Measurements from ENCODE around the gene HLA-DQA1.
"Not testable (repeated sequence)": the region's sequence is repeated elsewhere in the genome, so short reads cannot be mapped to it uniquely, and the experiment has no call there.

HLA-DQA1 gene

GRCh38 chr6:32637219-32637880, at the start of gene HLA-DQA1:
TSS of gene HLA-DQA1 (plus strand) at chr6:32637406. CDS start at chr6:32637459, 53 bp downstream.
- DNase-seq = no peak

DNA sequence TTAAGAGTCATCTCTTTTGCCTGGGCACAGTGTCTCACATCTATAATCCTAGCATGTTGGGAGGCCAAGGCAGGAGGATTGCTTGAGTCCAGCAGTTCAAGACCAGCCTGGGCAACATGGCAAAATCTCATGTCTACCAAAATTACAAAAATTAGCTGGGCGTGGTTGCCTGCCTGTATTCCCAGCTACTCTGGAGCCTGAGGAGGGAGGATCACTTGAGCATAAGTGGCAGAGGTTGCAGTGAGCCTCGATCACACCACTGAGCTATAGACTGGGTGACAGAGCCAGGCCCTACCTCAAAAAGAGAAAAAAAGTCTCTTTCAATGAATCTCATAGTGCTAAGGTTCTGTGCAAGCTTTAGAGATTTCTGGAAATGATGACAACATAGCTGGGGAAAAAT, 49.0 kb upstream of the HLA-DQA1 start:
- DNase-seq = no peak

- peak; percentile 37 for DNase-seq
Observed at GRCh38 chr6:32589596-32590449, 47.4 kb upstream of the HLA-DQA1 start, which contains the start of gene HLA-DRB1. TSS of gene HLA-DRB1 (minus strand) at chr6:32589848. CDS start at chr6:32589742, 106 bp downstream.

DNA sequence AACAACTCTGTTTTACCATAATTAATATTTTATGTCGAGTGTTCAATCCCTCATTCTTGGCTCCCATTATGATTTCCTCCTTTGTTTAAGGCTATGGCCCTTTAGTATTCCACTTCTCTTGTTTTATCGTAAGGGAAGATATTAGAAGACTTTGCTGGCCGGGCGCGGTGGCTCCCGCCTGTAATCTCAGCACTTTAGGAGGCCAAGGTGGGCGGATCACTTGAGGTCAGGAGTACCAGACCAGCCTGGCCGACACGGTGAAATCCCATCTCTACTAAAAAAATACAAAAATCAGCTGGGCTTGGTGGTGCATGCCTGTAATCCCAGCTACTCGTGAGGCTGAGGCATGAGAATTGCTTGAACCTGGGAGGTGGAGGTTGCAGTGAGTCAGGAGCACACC, 46.5 kb upstream of the HLA-DQA1 start:
- DNase-seq = not testable (repeated sequence)

GRCh38 chr6:32597024-32597423, 40.2 kb upstream of the HLA-DQA1 start:
- no peak for DNase-seq

- no peak for DNase-seq
Observed at GRCh38 chr6:32602383-32602782, 34.8 kb upstream of the HLA-DQA1 start.

- DNase-seq = no peak
Observed at GRCh38 chr6:32603222-32603621, 34.0 kb upstream of the HLA-DQA1 start.

DNA sequence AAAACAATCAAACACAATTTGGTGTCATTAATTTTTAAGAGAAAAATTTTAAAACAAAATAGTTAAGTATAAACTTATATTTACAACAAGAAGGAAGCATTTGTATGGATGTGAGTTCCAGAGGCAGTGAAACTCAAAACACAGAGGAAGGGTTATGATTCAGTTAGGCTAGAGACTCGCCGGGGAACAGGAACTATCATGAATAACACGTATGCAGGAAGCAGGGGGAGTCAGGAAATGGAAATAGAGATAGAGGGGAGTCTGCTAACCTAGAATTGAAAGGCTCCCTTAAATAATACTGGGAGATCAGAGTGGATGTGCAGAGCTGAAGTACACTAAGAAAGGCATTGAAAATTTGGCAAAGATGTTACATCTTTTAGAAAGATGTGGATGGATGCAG, 33.3 kb upstream of the HLA-DQA1 start:
- DNase-seq = no peak

- DNase-seq = no peak
Observed at GRCh38 chr6:32604434-32604877, 32.8 kb upstream of the HLA-DQA1 start.

DNA sequence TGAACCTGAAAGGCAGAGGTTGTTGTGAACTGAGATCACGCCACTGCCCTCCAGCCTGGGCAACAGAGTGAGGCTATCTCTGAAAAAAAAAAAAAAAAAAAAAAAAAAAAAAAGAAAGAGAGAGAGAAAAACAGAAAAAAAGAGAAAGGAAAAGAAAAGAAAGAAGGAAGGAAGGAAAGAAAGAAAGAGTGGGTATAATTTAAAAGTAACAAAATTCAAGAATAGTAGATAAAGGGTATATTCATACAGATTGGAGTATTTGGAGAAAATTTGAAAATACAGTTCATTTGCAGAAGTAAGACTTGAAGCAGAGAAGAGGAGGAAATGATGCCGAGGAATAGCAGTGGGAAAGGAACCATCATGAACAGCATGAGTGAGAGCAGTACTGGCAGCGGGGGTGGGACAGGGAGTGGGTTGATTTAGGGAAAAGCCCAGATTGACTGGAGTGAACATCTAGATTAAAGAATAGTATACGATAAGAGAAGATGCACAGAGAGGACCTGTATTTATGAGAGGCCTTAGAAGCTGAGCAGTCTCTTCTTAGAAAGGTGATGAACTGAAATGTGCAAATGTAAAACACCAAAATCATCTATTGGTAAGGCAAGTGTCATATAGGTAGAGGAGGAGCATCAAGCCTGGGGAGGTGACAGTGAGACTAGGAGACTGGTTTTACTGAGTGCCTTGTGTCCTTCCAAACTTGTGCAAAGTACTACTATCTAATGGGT, 29.8 kb upstream of the HLA-DQA1 start:
- DNase-seq = no peak

GRCh38 chr6:32607988-32608298, 29.3 kb upstream of the HLA-DQA1 start:
- DNase-seq = no peak

GRCh38 chr6:32608362-32608761, 28.8 kb upstream of the HLA-DQA1 start:
- DNase-seq = no peak

GRCh38 chr6:32609391-32609730, 27.8 kb upstream of the HLA-DQA1 start:
- no peak for DNase-seq

GRCh38 chr6:32609731-32610640, 27.2 kb upstream of the HLA-DQA1 start:
- peak; percentile 39 for DNase-seq

GRCh38 chr6:32610682-32611296, 26.4 kb upstream of the HLA-DQA1 start:
- DNase-seq = no peak

- DNase-seq = no peak
Observed at GRCh38 chr6:32613475-32613874, 23.7 kb upstream of the HLA-DQA1 start.

DNA sequence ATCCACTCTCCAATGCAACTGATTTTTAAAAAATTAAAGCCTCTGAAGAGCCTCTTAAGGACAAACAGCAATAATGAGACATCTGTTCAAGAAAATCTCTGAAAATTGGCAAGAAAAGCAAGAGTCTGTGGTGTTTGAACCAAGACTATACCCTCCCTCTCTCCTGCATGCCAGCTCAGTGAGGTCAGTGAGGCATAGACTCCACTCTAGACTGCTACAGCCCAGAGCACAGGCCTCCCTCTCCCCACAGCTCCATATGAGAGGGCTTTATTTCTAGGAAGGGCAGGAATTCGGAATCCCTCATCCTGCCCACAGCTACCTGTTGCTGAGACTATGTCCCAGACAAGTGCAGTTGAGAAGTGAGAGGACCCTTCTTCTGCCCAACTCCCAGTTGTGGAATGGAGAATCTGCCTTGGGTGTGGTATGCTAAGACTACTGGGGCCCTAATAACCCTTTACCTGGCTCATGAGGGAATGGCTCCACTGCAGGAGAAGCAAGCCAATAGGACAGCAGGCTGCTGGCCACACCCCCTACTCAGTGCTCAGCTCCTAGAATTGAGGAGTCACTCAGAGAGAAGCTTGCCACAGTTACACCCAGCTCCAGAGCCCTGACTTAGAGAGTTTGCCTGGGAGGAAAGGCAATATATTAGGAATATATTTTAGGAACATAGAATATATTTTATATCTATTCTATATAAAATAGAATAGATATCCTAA, 22.7 kb upstream of the HLA-DQA1 start:
- no peak for DNase-seq

GRCh38 chr6:32615885-32616532, 21.2 kb upstream of the HLA-DQA1 start:
- no peak for DNase-seq

DNA sequence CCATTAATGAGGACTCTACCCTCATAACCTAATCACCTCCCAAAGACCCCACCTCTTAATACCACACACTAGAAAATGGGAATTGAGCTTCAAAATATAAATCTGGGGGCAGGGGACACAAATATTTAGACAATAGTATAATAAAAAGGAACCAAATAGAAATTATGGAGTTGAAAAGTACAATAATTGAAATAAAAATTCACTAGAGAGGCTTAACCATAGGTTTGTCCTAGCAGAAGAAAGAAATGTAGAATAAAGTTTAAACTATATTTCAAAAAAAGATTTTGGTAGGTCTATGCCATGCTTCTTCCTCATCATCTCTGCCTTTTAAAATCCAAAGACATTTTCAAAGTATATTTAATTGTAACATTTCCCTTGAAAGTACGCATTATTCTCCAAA, 19.5 kb upstream of the HLA-DQA1 start:
- no peak for DNase-seq

- DNase-seq = no peak
Observed at GRCh38 chr6:32621372-32621771, 15.8 kb upstream of the HLA-DQA1 start.

All from stimulated activated CD8-positive, alpha-beta memory T cell treated with anti-CD3 and anti-CD28 coated beads, Interleukin-4, amount 100 ng/mL, for 48 hours (primary cell).